Upper lobe of right lung (tissue), 1 donor: ENCODE results near the gene RPL19. TPM values are rescaled to one million over a fixed set of nuclear protein-coding genes. Genes with fewer than 3 reads are reported as not detected.

ENCODE experiments used
- ATAC-seq: fragments of 200-7000 bp; cut with Tn5 transposase; one replicate; pipeline ENCODE4 v1.9.1; 2020; ENCODE audit warnings: mild to moderate bottlenecking, moderate library complexity
- DNase-seq: peaks from one replicate; pipeline ENCODE4 v3.0.0-alpha.2; 2020
- H3K27ac ChIP-seq: fragments of 200-600 bp; one replicate; pipeline ENCODE4 v1.8.0; 2022
- H3K27me3 ChIP-seq: fragments of 200-600 bp; one replicate; pipeline ENCODE4 v1.8.0; 2022; ENCODE audit warnings: mild to moderate bottlenecking
- H3K36me3 ChIP-seq: fragments of 200-600 bp; one replicate; pipeline ENCODE4 v1.8.0; 2022
- H3K4me1 ChIP-seq: fragments of 200-600 bp; one replicate; pipeline ENCODE4 v1.8.0; 2022
- H3K4me3 ChIP-seq: fragments of 200-600 bp; one replicate; pipeline ENCODE4 v1.8.0; 2022; ENCODE audit warnings: mild to moderate bottlenecking
- H3K9me3 ChIP-seq: fragments of 200-600 bp; one replicate; pipeline ENCODE4 v1.8.0; 2022
- intact Hi-C: fragments of 100-400 bp; cut with DNase I; formaldehyde crosslinking; loops from one replicate; pipeline ENCODE4 v1.11.0; 2022
- total RNA-seq: library from RNA; stranded (reverse); fragmentation: NEBNext Ultra II Directional; extraction: Animal tissue kit (Norgen Biotek cat#: 25700); gene quantifications from one replicate; pipeline ENCODE4 v1.2.1, GENCODE V29; 2021
- TF ChIP-seq, protein P1 (sequence below): fragments of 200-600 bp; IDR thresholded peaks from one replicate; pipeline ENCODE4 v1.8.0; 2022; ENCODE audit warnings: antibody characterized with exemption
- donor health status: DM: no; HTN: yes; CAD: no; lungs with severe emphysema.

Gene RPL19
- total RNA-seq, 1 donor from 2014 or later, result 1,449 TPM

DNA sequence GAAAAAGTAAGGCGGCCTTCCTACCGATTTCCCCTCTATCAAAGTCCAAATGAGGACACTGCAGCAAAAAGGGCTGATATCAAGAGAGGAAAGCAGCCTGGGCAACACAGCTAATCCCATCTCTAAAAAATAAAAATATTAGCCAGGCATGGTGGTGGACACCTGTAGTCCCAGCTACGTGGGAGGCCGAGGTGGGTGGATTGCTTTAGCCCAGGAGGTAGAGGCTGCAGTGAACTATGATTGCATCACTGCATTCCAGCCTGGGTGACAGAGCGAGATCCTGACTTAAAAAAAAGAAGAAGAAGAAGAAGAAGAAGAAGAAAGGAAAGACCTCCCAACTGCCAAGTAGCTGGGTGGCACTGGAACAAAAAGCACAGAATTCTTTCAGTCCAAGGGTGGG is 17.0 kb upstream of the RPL19 start:
- Histone ChIP-seq H3K27me3 (no peaks in the 10 kb centered on the region), H3K4me3 (no peak overlapping the region), H3K27ac (no peak overlapping the region), H3K9me3 (no peaks in the 10 kb centered on the region), H3K4me1 (no peaks in the 10 kb centered on the region), H3K36me3 (peaks cover 63% of the 10 kb centered on the region)
- TF ChIP-seq, protein P1, sequence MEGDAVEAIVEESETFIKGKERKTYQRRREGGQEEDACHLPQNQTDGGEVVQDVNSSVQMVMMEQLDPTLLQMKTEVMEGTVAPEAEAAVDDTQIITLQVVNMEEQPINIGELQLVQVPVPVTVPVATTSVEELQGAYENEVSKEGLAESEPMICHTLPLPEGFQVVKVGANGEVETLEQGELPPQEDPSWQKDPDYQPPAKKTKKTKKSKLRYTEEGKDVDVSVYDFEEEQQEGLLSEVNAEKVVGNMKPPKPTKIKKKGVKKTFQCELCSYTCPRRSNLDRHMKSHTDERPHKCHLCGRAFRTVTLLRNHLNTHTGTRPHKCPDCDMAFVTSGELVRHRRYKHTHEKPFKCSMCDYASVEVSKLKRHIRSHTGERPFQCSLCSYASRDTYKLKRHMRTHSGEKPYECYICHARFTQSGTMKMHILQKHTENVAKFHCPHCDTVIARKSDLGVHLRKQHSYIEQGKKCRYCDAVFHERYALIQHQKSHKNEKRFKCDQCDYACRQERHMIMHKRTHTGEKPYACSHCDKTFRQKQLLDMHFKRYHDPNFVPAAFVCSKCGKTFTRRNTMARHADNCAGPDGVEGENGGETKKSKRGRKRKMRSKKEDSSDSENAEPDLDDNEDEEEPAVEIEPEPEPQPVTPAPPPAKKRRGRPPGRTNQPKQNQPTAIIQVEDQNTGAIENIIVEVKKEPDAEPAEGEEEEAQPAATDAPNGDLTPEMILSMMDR, result no peak
- DNase-seq, result no peak
- ATAC-seq, result no peak
- intact Hi-C loops, result no loop called here

DNA sequence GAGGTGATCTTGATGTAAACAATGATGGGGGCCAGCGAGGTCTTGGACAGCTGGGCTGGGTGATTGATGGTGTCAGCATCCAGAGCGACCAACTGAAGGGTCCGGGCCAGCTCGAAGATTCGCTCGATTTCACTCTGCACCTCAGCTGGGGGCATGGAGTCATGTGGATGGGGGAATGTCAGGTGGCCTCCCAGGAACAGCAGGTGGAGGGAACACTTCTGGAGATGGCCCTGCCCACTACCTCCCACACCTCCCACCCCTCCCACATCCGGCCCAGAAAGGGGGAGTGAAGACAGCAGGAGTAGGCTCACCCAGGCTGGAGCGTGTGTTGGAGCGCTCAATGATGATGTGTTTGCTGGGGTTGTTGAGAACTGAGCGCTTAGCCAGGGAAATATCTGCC is 16.4 kb upstream of the RPL19 start:
- DNase-seq (no peak), ATAC-seq (peak; percentile 19)
- H3K27me3 ChIP-seq, result no peaks in the 10 kb centered on the region
- H3K36me3 ChIP-seq, result peaks cover 69% of the 10 kb centered on the region
- no peak overlapping the region for H3K4me3 ChIP-seq
- no peaks in the 10 kb centered on the region for H3K4me1 ChIP-seq
- no peaks in the 10 kb centered on the region for H3K9me3 ChIP-seq
- intact Hi-C loops, result no loop called here
- TF ChIP-seq, protein P1, result no peak
- no peak overlapping the region for H3K27ac ChIP-seq

DNA sequence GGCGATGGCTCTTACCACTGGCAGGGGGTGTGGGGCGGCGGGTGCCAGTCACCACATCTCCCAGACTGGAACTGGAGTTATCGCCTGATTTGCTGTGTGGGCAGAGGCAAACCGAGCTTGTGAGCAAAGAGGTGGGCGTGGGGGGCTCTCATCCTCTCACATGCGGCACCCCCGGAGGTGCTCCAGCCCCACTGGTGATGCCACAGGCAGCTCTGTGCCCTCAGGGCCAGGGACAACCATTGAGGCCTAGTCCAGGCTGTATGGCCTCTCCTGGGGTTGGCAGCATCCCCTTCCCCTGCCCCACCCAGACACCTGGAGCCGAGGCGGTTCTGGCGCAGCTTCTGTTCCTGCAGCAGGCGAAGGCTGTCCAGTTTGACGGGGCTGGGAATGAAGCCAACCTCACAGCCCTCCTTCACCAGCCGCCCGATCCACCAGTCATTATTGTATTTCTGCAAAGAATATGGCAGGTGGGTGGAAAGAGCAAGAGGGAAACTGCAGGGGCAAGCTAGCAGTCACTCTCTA is 13.5 kb upstream of the RPL19 start:
- Histone ChIP-seq H3K4me3 (no peak overlapping the region), H3K4me1 (no peaks in the 10 kb centered on the region), H3K27ac (no peak overlapping the region), H3K27me3 (no peaks in the 10 kb centered on the region), H3K9me3 (no peaks in the 10 kb centered on the region), H3K36me3 (peaks cover 78% of the 10 kb centered on the region)
- DNase-seq (no peak), ATAC-seq (no peak)
- TF ChIP-seq, protein P1, result no peak
- intact Hi-C loops, result no loop called here

DNA sequence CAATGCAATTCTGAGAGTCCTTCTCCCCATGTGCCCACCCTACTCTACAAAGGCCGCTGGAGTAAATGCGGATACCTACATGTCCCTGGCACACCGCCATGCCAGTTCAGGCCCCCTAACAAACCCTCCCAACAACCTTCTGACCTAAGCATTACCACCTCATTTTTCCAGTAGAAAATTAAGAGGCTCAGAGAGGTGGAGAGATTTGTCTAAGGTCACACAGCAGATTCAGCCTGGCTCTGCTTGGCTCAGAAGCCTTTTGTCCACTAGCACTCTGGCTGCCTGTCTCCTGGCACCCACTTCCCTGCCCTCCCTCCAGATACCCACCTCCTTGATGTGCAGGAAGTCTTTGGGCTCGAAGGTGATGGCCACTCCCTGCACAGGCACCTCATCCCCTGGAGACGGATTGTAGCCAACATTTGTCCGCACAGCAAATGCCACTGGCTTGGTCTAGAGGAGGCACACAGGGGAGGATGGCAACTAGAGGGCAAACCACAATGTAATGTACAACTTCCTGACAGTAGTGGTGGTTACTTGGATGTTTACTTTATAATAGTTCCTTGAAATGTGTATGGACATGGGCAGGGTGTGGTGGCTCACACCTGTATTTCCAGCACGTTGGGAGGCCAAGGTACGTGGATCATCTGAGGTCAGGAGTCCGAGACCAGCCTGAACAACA is 12.8 kb upstream of the RPL19 start:
- H3K9me3 ChIP-seq, result no peaks in the 10 kb centered on the region
- peaks cover 83% of the 10 kb centered on the region for H3K36me3 ChIP-seq
- H3K27ac ChIP-seq, result no peak overlapping the region
- TF ChIP-seq, protein P1, result no peak
- DNase-seq (no peak), ATAC-seq (no peak)
- no peaks in the 10 kb centered on the region for H3K27me3 ChIP-seq
- H3K4me3 ChIP-seq, result no peak overlapping the region
- intact Hi-C loops, result no loop called here
- H3K4me1 ChIP-seq, result no peaks in the 10 kb centered on the region

DNA sequence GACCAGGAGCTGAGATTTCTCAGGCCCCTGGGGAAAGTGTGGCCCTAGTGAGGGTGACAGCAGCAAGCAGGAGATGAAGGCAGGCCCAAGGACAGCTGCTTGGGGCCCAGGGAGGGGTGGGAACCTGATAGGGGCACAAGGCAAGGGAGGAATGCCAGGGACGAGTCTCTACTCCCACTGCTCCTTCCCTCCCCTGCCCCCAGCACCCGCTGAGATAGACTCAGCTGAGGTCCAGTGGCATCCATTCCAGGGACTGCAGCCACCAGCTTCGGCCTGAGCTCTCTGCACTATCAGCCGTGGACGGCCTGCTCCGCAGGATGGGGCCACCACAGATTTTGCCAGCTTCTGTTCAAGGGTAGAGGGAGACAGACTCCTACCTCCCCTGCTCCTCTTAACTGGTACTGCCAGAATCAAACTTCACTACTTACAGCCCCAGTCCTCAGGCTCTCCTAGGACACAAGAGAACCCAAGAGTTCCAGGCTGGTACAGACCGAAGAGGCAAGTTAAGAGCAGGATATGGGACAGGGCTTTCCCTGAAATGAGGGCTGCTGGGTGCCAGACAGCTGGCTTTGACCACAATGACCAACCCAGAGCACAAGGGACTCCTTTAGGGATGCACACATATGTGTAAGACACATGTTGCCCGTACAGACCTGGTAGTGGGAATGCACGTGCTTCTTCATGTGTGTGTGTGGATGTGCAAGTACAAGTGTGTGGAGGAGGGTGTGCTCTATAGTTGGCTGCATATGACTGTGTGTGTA is 8.2 kb upstream of the RPL19 start:
- Histone ChIP-seq H3K36me3 (peaks cover 60% of the 10 kb centered on the region), H3K4me3 (no peak overlapping the region), H3K27me3 (no peaks in the 10 kb centered on the region), H3K9me3 (no peaks in the 10 kb centered on the region), H3K4me1 (peaks cover 25% of the 10 kb centered on the region), H3K27ac (no peak overlapping the region)
- intact Hi-C loops, result no loop called here
- ATAC-seq (no peak), DNase-seq (no peak)
- TF ChIP-seq, protein P1, result no peak
